Epithelial cell of esophagus (primary cell): ENCODE results near the gene NCOA1.

Source experiments
- DNase-seq: peaks from one replicate; pipeline ENCODE4 v3.0.0; 2010; ENCODE audit warnings: low read depth
- H3K4me3 ChIP-seq: 2 replicates; pipeline ENCODE4 v1.5.1; 2011; ENCODE audit warnings: mild to moderate bottlenecking, low read length, control low read depth
- TF ChIP-seq, protein P1 (sequence below): IDR thresholded peaks from 2 replicates; pipeline ENCODE4 v1.5.1; 2011; ENCODE audit warnings: low read depth, mild to moderate bottlenecking, low read length, control low read depth, inconsistent platforms; ENCODE audit not compliant: insufficient read depth; ENCODE audit errors: missing control alignments

Gene NCOA1

DNA sequence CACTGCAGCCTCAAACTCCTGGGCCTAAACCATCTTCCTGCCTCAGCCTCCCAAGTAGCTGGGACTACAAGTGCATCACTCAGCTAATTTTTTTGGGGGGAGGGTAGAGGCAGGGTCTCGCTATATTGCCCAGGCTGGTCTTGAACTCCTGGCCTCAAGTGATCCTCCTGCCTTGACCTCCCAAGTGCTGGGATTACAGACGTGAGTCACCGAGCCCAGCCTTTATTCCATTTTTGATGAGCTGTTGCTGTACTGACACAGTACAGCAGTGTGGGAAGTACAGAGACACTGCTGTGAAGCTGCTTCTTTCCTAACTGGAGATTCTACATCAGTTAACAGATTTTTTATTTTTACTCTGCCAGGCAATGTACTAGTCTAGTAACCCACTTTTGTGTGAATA, 283.3 kb downstream of the NCOA1 start:
- TF ChIP-seq, protein P1, sequence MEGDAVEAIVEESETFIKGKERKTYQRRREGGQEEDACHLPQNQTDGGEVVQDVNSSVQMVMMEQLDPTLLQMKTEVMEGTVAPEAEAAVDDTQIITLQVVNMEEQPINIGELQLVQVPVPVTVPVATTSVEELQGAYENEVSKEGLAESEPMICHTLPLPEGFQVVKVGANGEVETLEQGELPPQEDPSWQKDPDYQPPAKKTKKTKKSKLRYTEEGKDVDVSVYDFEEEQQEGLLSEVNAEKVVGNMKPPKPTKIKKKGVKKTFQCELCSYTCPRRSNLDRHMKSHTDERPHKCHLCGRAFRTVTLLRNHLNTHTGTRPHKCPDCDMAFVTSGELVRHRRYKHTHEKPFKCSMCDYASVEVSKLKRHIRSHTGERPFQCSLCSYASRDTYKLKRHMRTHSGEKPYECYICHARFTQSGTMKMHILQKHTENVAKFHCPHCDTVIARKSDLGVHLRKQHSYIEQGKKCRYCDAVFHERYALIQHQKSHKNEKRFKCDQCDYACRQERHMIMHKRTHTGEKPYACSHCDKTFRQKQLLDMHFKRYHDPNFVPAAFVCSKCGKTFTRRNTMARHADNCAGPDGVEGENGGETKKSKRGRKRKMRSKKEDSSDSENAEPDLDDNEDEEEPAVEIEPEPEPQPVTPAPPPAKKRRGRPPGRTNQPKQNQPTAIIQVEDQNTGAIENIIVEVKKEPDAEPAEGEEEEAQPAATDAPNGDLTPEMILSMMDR: no peak
- no peak for DNase-seq
- H3K4me3 ChIP-seq: no peak overlapping the region

DNA sequence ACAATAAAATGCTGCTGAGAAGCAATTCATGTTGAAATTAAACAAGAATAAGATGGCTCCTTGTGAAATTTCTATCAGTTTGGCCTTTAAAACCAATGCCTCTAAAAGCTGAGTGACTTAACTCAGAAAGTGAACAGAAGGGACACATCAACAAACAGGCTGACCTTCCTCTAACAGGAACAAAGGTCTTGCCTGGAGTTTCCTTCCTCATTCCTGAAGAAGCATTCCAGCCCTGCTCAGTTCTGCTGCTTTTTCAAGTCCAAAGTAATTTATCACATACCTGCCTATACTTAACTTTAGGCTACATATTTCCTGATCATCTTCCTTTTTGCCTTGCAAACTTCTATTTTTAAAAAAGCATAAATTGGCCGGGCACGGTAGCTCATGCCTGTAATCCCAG, 288.1 kb downstream of the NCOA1 start:
- TF ChIP-seq, protein P1: no peak
- no peak overlapping the region for H3K4me3 ChIP-seq
- no peak for DNase-seq

DNA sequence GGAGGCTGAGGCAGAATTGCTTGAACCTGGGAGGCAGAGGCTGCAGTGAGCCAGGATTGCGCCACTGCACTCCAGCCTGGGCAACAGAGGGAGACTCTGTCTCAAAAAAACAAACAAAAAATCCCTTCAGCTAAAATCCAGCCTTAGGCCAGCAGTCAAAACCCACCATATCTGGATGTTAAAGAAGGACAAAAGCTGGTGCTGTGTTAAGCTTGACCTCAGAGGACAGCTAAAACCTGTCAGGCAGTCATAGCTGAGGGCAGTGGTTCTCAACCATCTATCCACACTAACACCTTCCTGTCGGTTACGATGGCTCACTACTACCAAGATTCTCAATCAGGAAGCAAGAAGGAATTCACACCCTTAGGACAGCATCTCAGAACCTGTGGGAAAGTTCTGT, 292.6 kb downstream of the NCOA1 start:
- no peak for DNase-seq

DNA sequence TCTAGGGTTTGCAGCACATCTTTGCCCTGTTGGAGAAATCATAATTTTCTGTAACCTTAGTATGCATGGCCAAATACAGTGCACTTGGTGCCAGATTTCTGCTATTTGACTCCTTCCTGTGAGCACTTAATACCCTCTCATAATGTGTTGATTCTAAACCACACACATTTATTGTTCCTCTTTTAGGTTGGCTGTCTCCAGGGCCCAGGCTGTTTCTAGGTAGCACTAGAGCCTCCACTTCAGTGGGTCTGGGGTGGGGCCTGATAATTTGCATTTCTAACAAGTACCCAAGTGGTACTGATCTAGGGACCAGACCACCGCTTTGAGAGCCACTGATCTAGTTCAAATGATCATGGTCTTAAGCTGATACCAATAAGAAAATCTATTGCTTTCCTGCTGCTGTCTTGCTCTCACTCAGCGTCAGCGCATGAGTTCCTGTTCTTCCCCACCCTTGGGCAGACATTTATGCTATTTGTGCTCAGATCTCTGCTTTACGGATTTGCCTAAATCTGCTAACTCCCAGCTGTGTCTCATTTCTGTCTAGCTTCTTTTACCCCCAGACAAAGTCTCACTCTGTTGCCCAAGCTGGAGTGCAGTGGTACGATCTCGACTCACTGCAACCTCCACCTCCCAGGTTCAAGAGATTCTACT, 294.7 kb downstream of the NCOA1 start:
- TF ChIP-seq, protein P1: no peak
- no peak overlapping the region for H3K4me3 ChIP-seq
- DNase-seq: no peak

More for the DNA sequence above, 292.6 kb downstream of the NCOA1 start:
- TF ChIP-seq, protein P1: no peak
- H3K4me3 ChIP-seq: no peak overlapping the region

DNA sequence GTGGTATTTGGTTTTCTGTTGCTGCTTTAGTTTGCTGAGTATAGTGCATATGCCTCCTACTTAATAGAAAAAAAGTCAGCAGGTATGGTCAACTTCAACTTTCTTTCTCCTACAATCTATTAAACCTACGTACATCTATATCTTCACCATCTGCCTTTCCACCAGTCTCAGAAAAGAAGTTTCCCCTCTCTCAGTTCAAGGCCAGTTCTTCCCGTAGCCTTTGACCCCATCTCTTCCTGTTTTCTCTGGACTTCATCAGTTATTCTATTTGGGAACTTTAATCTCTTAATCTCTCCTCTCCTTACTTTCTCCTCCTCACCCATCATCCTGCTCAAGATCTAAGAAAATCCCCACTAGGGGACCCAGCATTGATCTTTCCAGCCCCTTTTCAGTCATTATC, 296.5 kb downstream of the NCOA1 start:
- H3K4me3 ChIP-seq: no peak overlapping the region
- TF ChIP-seq, protein P1: no peak
- no peak for DNase-seq

DNA sequence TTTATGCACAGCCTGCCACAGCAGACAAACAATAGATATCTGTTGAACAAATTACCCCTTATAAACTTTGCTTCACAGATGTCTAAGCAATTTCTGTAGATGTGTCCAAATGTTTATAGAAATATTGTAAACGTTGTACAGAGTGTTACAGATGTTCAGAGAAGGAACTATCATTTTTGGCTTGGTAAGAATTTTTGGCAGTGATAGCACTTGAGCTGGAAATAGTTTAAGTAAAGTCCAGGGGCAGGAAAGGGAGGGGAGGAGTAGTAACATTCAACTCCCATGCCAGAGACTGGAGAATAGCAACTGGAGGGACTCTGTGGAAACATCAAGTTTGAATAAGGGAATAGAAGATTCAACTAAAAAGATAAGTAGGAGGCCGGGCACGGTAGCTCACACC, 297.8 kb downstream of the NCOA1 start:
- H3K4me3 ChIP-seq: no peak overlapping the region
- TF ChIP-seq, protein P1: no peak

DNA sequence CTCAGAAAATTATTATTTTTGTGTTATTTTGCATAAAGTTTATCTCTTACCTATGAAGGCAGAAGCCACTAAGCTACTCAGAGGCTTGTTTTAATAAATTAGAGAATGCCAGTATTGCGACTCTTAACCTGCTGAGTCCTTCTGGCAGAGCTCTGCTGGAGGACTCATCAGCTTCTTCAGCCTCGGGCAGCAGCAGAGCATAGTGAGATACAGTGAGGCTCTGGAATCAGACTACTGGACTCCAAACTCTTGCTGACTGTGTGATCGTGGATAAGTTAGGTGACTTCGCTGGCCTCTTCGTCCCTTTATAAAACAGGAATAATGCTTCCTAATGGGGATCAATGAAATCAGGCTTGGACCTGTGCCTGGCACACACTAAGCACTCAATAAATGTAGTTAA, 300.4 kb downstream of the NCOA1 start:
- no peak for DNase-seq
- no peak overlapping the region for H3K4me3 ChIP-seq
- TF ChIP-seq, protein P1: no peak

More for the DNA sequence above, 297.8 kb downstream of the NCOA1 start:
- no peak for DNase-seq
